ENCODE data around the gene ANKRD55. TPM values are rescaled to one million over a fixed set of nuclear protein-coding genes. Genes with fewer than 3 reads are reported as not detected.

Gene ANKRD55
- total and polyA plus RNA-seq, 2 donors (not counting 1 experiment from before 2014, with no cell fraction given) = not detected

GRCh38 chr5:56195016-56195415 lies 38.1 kb downstream of the ANKRD55 start:
- Histone ChIP-seq H4K20me1 (ENCODE audit: control insufficient read depth, extremely low read depth, insufficient read depth, low read length) (no peaks in the 10 kb centered on the region), H3K4me2 (ENCODE audit: extremely low read depth, insufficient read depth, low read length) (no peak overlapping the region), H3K79me2 (ENCODE audit: control insufficient read depth, insufficient read depth, low read length) (no peaks in the 10 kb centered on the region), H3K36me3 (ENCODE audit: control insufficient read depth, insufficient read depth, low read length) (no peaks in the 10 kb centered on the region), H3K9me3 (ENCODE audit: control insufficient read depth, insufficient read depth, low read depth, low read length) (no peaks in the 10 kb centered on the region), H3K9ac (ENCODE audit: insufficient read depth, low read length) (no peak overlapping the region), H3K4me3 (replicated peaks in 1 of 4; ENCODE audit: control extremely low read depth in 1 of 4, insufficient read depth in 1 of 4, low read depth in 3 of 4, low read length in 4 of 4) (no peak overlapping the region), H3K27me3 (ENCODE audit: control insufficient read depth, insufficient read depth, low read length) (no peaks in the 10 kb centered on the region), H2AFZ (ENCODE audit: low read length) (no peak overlapping the region), H3K27ac (ENCODE audit: insufficient read depth, low read length) (no peak overlapping the region), H3K4me1 (ENCODE audit: control insufficient read depth, extremely low read depth, insufficient read depth, low read length) (no peaks in the 10 kb centered on the region)
- DNase-seq (ENCODE audit: low read depth in 2 of 2) = no peak
- no peak for TF ChIP-seq EZH2 (IDR thresholded peaks at IDR 0.05; ENCODE audit: low read length, missing control alignments)
- no peak for TF ChIP-seq CTCF (conservative IDR thresholded peaks at IDR 0.05 in 1 of 2, IDR thresholded peaks at IDR 0.05 in 1 of 2; ENCODE audit: low read depth in 1 of 2, low read length in 2 of 2)

- Histone ChIP-seq H3K79me2 (ENCODE audit: control insufficient read depth, insufficient read depth, low read length) (no peaks in the 10 kb centered on the region), H3K9me3 (ENCODE audit: control insufficient read depth, insufficient read depth, low read depth, low read length) (no peaks in the 10 kb centered on the region), H3K4me1 (ENCODE audit: control insufficient read depth, extremely low read depth, insufficient read depth, low read length) (no peaks in the 10 kb centered on the region), H3K4me2 (ENCODE audit: extremely low read depth, insufficient read depth, low read length) (no peak overlapping the region), H3K4me3 (replicated peaks in 1 of 4; ENCODE audit: control extremely low read depth in 1 of 4, insufficient read depth in 1 of 4, low read depth in 3 of 4, low read length in 4 of 4) (no peak overlapping the region), H4K20me1 (ENCODE audit: control insufficient read depth, extremely low read depth, insufficient read depth, low read length) (no peaks in the 10 kb centered on the region), H3K27ac (ENCODE audit: insufficient read depth, low read length) (no peak overlapping the region), H3K9ac (ENCODE audit: insufficient read depth, low read length) (no peak overlapping the region), H3K36me3 (ENCODE audit: control insufficient read depth, insufficient read depth, low read length) (no peaks in the 10 kb centered on the region), H2AFZ (ENCODE audit: low read length) (no peak overlapping the region), H3K27me3 (ENCODE audit: control insufficient read depth, insufficient read depth, low read length) (no peaks in the 10 kb centered on the region)
- DNase-seq (ENCODE audit: low read depth in 2 of 2) = no peak
- TF ChIP-seq CTCF (conservative IDR thresholded peaks at IDR 0.05 in 1 of 2, IDR thresholded peaks at IDR 0.05 in 1 of 2; ENCODE audit: low read depth in 1 of 2, low read length in 2 of 2) (no peak), EZH2 (IDR thresholded peaks at IDR 0.05; ENCODE audit: low read length, missing control alignments) (no peak)
Measured at GRCh38 chr5:56192246-56192645, 40.9 kb downstream of the ANKRD55 start.

- no peaks in the 10 kb centered on the region for H3K4me1 ChIP-seq (ENCODE audit: control insufficient read depth, extremely low read depth, insufficient read depth, low read length)
- no peak overlapping the region for H3K4me3 ChIP-seq (replicated peaks in 1 of 4; ENCODE audit: control extremely low read depth in 1 of 4, insufficient read depth in 1 of 4, low read depth in 3 of 4, low read length in 4 of 4)
- H3K27me3 ChIP-seq (ENCODE audit: control insufficient read depth, insufficient read depth, low read length) = no peaks in the 10 kb centered on the region
- no peak overlapping the region for H3K9ac ChIP-seq (ENCODE audit: insufficient read depth, low read length)
- H3K27ac ChIP-seq (ENCODE audit: insufficient read depth, low read length) = no peak overlapping the region
- no peaks in the 10 kb centered on the region for H4K20me1 ChIP-seq (ENCODE audit: control insufficient read depth, extremely low read depth, insufficient read depth, low read length)
- no peaks in the 10 kb centered on the region for H3K79me2 ChIP-seq (ENCODE audit: control insufficient read depth, insufficient read depth, low read length)
- TF ChIP-seq CTCF (conservative IDR thresholded peaks at IDR 0.05 in 1 of 2, IDR thresholded peaks at IDR 0.05 in 1 of 2; ENCODE audit: low read depth in 1 of 2, low read length in 2 of 2) = no peak
- no peak for TF ChIP-seq EZH2 (IDR thresholded peaks at IDR 0.05; ENCODE audit: low read length, missing control alignments)
- no peaks in the 10 kb centered on the region for H3K36me3 ChIP-seq (ENCODE audit: control insufficient read depth, insufficient read depth, low read length)
- no peak for DNase-seq (ENCODE audit: low read depth in 2 of 2)
- no peak overlapping the region for H2AFZ ChIP-seq (ENCODE audit: low read length)
- H3K9me3 ChIP-seq (ENCODE audit: control insufficient read depth, insufficient read depth, low read depth, low read length) = no peaks in the 10 kb centered on the region
- H3K4me2 ChIP-seq (ENCODE audit: extremely low read depth, insufficient read depth, low read length) = no peak overlapping the region
Measured at GRCh38 chr5:56191656-56192055, 41.5 kb downstream of the ANKRD55 start.

Measured in fibroblast of lung (primary cell).